ENCODE measurements around the gene OR2T34. TPM values are rescaled to one million over a fixed set of nuclear protein-coding genes. Genes with fewer than 3 reads are reported as not detected.
"Not testable (repeated sequence)": the region's sequence is repeated elsewhere in the genome, so short reads cannot be mapped to it uniquely, and the experiment has no call there.

The OR2T34 gene
- total RNA-seq, 1 experiment from 2014 or later, result not detected

DNA sequence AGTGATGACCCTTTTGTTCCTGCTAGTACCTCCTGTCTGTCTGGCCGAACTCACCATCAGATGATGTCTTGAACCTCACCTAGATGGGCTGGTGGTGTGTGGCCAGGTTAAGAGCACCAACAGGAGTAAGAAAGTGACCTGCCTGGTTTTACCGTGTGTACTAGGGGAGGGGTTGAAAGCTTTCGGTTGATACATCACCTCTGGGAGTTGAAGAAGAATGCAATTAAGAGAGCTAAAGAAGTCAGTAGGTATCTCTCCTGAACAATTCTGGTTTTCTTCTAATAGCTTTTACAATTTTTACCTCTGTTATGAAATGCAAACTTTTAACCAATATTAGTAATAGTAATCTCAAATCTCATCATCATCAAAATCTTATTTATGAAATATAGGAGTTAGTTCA is 11.9 kb downstream of the OR2T34 start, which contains the start of gene OR2T29:
TSS of gene OR2T29 (minus strand) at position 101 of the 400 bp plus-strand sequence. CDS start 3,281 bp downstream, outside the sequence.
- not testable (repeated sequence) for H3K23me2 ChIP-seq (ENCODE audit: insufficient read length, low read depth, low read length, poor library complexity, severe bottlenecking); H3K18ac ChIP-seq (ENCODE audit: insufficient read length, low read depth, low read length); H3K9me3 ChIP-seq (ENCODE audit: control insufficient read depth, low read depth, low read length); H3K4me3 Mint-ChIP-seq; H2BK5ac ChIP-seq (ENCODE audit: insufficient read length, low read length); H3K23ac ChIP-seq (ENCODE audit: insufficient read length, low read depth, low read length); H4K20me1 ChIP-seq (ENCODE audit: control insufficient read depth, insufficient read depth, insufficient read length); H3K27ac ChIP-seq (ENCODE audit: insufficient read length, low read depth, low read length); H3K36me3 Mint-ChIP-seq (ENCODE audit: insufficient read depth in 1 of 3, low read depth in 3 of 3); H3K4ac ChIP-seq (ENCODE audit: low read depth, low read length); H3K4me2 ChIP-seq (ENCODE audit: insufficient read depth, insufficient read length, low read length); H3K4me1 Mint-ChIP-seq; H2AFZ ChIP-seq (ENCODE audit: low read length); H3K27me3 ChIP-seq (ENCODE audit: insufficient read depth, low read length); H3K27ac Mint-ChIP-seq; H3K27me3 Mint-ChIP-seq (ENCODE audit: low read depth); H3T11ph ChIP-seq (ENCODE audit: low read length); H4K91ac ChIP-seq (ENCODE audit: insufficient read length, low read depth, low read length); H3K14ac ChIP-seq (ENCODE audit: insufficient read depth, low read length); H2BK120ac ChIP-seq (ENCODE audit: low read depth, low read length, poor library complexity, severe bottlenecking); H3K56ac ChIP-seq (ENCODE audit: insufficient read length, low read depth, low read length); H4K5ac ChIP-seq (ENCODE audit: insufficient read length, low read depth, low read length); H2BK12ac ChIP-seq (ENCODE audit: insufficient read length, low read depth, low read length); DNase-seq; H3K79me2 ChIP-seq (ENCODE audit: insufficient read depth, low read length); H3K4me1 ChIP-seq (ENCODE audit: insufficient read depth, low read length); H3K9ac ChIP-seq (ENCODE audit: extremely low read depth, insufficient read length, low read length); H2BK15ac ChIP-seq (ENCODE audit: low read depth, low read length); H2AK5ac ChIP-seq (ENCODE audit: insufficient read length, low read length); H4K8ac ChIP-seq (replicated peaks; ENCODE audit: insufficient read length, low read depth, low read length); H2BK20ac ChIP-seq (ENCODE audit: low read depth, low read length, poor library complexity, severe bottlenecking); H3K79me1 ChIP-seq (ENCODE audit: insufficient read depth, low read depth, low read length, poor library complexity, severe bottlenecking)
- peaks cover 11 to 13% of the 10 kb centered on the region in 2 experiments for H3K9me3 Mint-ChIP-seq
- no CpG with 5 or more reads among the region's 3 CpGs for WGBS (ENCODE audit: extremely low coverage, insufficient read length, low lambda C conversion rate)

GRCh38 chr1:248551027-248551426 is 23.5 kb downstream of the OR2T34 start:
- not testable (repeated sequence) for H3K9me3 Mint-ChIP-seq; H3K18ac ChIP-seq (ENCODE audit: insufficient read length, low read depth, low read length); H3K27me3 ChIP-seq (ENCODE audit: insufficient read depth, low read length); H2BK12ac ChIP-seq (ENCODE audit: insufficient read length, low read depth, low read length); H3K36me3 Mint-ChIP-seq (ENCODE audit: insufficient read depth in 1 of 3, low read depth in 3 of 3); H3K23me2 ChIP-seq (ENCODE audit: insufficient read length, low read depth, low read length, poor library complexity, severe bottlenecking); H4K20me1 ChIP-seq (ENCODE audit: control insufficient read depth, insufficient read depth, insufficient read length); H3K9ac ChIP-seq (ENCODE audit: extremely low read depth, insufficient read length, low read length); H2BK20ac ChIP-seq (ENCODE audit: low read depth, low read length, poor library complexity, severe bottlenecking); H2AFZ ChIP-seq (ENCODE audit: low read length); H2BK15ac ChIP-seq (ENCODE audit: low read depth, low read length); H3K9me3 ChIP-seq (ENCODE audit: control insufficient read depth, low read depth, low read length); H3K4ac ChIP-seq (ENCODE audit: low read depth, low read length); DNase-seq; H3K27ac ChIP-seq (ENCODE audit: insufficient read length, low read depth, low read length); H3K27ac Mint-ChIP-seq; H2AK5ac ChIP-seq (ENCODE audit: insufficient read length, low read length); H2BK120ac ChIP-seq (ENCODE audit: low read depth, low read length, poor library complexity, severe bottlenecking); H3K56ac ChIP-seq (ENCODE audit: insufficient read length, low read depth, low read length); H3K14ac ChIP-seq (ENCODE audit: insufficient read depth, low read length); H3K4me3 Mint-ChIP-seq; H3K79me1 ChIP-seq (ENCODE audit: insufficient read depth, low read depth, low read length, poor library complexity, severe bottlenecking); H2BK5ac ChIP-seq (ENCODE audit: insufficient read length, low read length); H3K4me1 Mint-ChIP-seq; H4K8ac ChIP-seq (replicated peaks; ENCODE audit: insufficient read length, low read depth, low read length); H4K5ac ChIP-seq (ENCODE audit: insufficient read length, low read depth, low read length); H4K91ac ChIP-seq (ENCODE audit: insufficient read length, low read depth, low read length); H3K4me2 ChIP-seq (ENCODE audit: insufficient read depth, insufficient read length, low read length); H3K4me1 ChIP-seq (ENCODE audit: insufficient read depth, low read length); H3K79me2 ChIP-seq (ENCODE audit: insufficient read depth, low read length); H3K27me3 Mint-ChIP-seq (ENCODE audit: low read depth); H3K23ac ChIP-seq (ENCODE audit: insufficient read length, low read depth, low read length); H3T11ph ChIP-seq (ENCODE audit: low read length)
- no CpG with 5 or more reads among the region's 6 CpGs for WGBS (ENCODE audit: extremely low coverage, insufficient read length, low lambda C conversion rate)
